ENCODE results near the gene NDUFS1.
"Not testable (repeated sequence)": the region's sequence is repeated elsewhere in the genome, so short reads cannot be mapped to it uniquely, and the experiment has no call there.

GRCh38 chr2:206162401-206162800, 3.2 kb upstream of the NDUFS1 start:
- TF ChIP-seq, protein P1, sequence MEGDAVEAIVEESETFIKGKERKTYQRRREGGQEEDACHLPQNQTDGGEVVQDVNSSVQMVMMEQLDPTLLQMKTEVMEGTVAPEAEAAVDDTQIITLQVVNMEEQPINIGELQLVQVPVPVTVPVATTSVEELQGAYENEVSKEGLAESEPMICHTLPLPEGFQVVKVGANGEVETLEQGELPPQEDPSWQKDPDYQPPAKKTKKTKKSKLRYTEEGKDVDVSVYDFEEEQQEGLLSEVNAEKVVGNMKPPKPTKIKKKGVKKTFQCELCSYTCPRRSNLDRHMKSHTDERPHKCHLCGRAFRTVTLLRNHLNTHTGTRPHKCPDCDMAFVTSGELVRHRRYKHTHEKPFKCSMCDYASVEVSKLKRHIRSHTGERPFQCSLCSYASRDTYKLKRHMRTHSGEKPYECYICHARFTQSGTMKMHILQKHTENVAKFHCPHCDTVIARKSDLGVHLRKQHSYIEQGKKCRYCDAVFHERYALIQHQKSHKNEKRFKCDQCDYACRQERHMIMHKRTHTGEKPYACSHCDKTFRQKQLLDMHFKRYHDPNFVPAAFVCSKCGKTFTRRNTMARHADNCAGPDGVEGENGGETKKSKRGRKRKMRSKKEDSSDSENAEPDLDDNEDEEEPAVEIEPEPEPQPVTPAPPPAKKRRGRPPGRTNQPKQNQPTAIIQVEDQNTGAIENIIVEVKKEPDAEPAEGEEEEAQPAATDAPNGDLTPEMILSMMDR (conservative IDR thresholded peaks at IDR 0.05; ENCODE audit: low read depth in 2 of 2) = not testable (repeated sequence)
- not testable (repeated sequence) for TF ChIP-seq EZH2 (IDR thresholded peaks at IDR 0.05; ENCODE audit: low read depth, unreplicated experiment)
- TF ChIP-seq, protein P2, sequence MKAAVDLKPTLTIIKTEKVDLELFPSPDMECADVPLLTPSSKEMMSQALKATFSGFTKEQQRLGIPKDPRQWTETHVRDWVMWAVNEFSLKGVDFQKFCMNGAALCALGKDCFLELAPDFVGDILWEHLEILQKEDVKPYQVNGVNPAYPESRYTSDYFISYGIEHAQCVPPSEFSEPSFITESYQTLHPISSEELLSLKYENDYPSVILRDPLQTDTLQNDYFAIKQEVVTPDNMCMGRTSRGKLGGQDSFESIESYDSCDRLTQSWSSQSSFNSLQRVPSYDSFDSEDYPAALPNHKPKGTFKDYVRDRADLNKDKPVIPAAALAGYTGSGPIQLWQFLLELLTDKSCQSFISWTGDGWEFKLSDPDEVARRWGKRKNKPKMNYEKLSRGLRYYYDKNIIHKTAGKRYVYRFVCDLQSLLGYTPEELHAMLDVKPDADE (IDR thresholded peaks at IDR 0.05) = not testable (repeated sequence)

Measured in GM23338 (cell line).